ENCODE measurements around the gene CIB2. TPM values are rescaled to one million over a fixed set of nuclear protein-coding genes. Genes with fewer than 3 reads are reported as not detected.
A peak's percentile ranks its signal among the peaks of the same experiment; 100 is the strongest.

Gene CIB2
- polyA plus RNA-seq, 2 of the 4 experiments (the other 2 are of a cell fraction), result 21.2 to 25.3 TPM

GRCh38 chr15:78082743-78083110, 48.5 kb downstream of the CIB2 start:
- Histone ChIP-seq H3K4me3 (no peak overlapping the region), H3K4me2 (no peak overlapping the region), H3K9me3 (no peaks in the 10 kb centered on the region), H3K4me1 (0 out of 3 replicates have a peak, but pooled peaks cover 4% of the 10 kb centered on the region), H3K27ac (no peak overlapping the region)
- TF ChIP-seq POLR2AphosphoS2 (conservative IDR thresholded peaks at IDR 0.05; ENCODE audit: low read length) (no peak), NPAS2 (CRISPR knock-in tag; IDR thresholded peaks at IDR 0.05; ENCODE audit: borderline replicate concordance) (no peak), ESRRA (IDR thresholded peaks at IDR 0.05; ENCODE audit: borderline replicate concordance, low read length) (no peak), RCOR1 (IDR thresholded peaks at IDR 0.05; ENCODE audit: low read depth, low read length) (no peak), RFX5 (IDR thresholded peaks at IDR 0.05) (no peak), KDM5A (IDR thresholded peaks at IDR 0.05) (no peak), HOXA7 (CRISPR knock-in tag; IDR thresholded peaks at IDR 0.05) (no peak), RNF2 (IDR thresholded peaks at IDR 0.05; ENCODE audit: borderline replicate concordance, low read depth) (no peak), EHF (CRISPR knock-in tag; IDR thresholded peaks at IDR 0.05) (no peak), TP53 (CRISPR knock-in tag; IDR thresholded peaks at IDR 0.05) (no peak), EHMT2 (IDR thresholded peaks at IDR 0.05; ENCODE audit: low read depth) (no peak), HOXB5 (CRISPR knock-in tag; IDR thresholded peaks at IDR 0.05) (no peak), BCL3 (IDR thresholded peaks at IDR 0.05) (no peak), EP300 (IDR thresholded peaks at IDR 0.05) (no peak), KDM1A (IDR thresholded peaks at IDR 0.05; ENCODE audit: low read depth) (no peak)
- TF ChIP-seq, protein P1, sequence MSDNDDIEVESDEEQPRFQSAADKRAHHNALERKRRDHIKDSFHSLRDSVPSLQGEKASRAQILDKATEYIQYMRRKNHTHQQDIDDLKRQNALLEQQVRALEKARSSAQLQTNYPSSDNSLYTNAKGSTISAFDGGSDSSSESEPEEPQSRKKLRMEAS (IDR thresholded peaks at IDR 0.05), result no peak
- ChIA-PET CTCF (interaction anchor here (0.9 to 8.2 kb wide), 9 partner anchors 8 to 124 kb away, joined by 3 to 57 read pairs (median 5); no protein-coding TSS in a partner anchor), POLR2A (interaction anchor here (1.0 kb wide), 1 partner anchor 12 kb away, joined by 6 read pairs; no protein-coding TSS in a partner anchor)
- no peak for FAIRE-seq
- no peak for DNase-seq (ENCODE audit: low read depth in 1 of 2, low spot score in 1 of 2)
- ATAC-seq, result peak in 1 of 2 experiments; percentile 31; a peak in 2 of 6 replicates
- 82% methylated on average over 1 of the region's 1 CpG for WGBS (ENCODE audit: missing lambda C conversion rate)

DNA sequence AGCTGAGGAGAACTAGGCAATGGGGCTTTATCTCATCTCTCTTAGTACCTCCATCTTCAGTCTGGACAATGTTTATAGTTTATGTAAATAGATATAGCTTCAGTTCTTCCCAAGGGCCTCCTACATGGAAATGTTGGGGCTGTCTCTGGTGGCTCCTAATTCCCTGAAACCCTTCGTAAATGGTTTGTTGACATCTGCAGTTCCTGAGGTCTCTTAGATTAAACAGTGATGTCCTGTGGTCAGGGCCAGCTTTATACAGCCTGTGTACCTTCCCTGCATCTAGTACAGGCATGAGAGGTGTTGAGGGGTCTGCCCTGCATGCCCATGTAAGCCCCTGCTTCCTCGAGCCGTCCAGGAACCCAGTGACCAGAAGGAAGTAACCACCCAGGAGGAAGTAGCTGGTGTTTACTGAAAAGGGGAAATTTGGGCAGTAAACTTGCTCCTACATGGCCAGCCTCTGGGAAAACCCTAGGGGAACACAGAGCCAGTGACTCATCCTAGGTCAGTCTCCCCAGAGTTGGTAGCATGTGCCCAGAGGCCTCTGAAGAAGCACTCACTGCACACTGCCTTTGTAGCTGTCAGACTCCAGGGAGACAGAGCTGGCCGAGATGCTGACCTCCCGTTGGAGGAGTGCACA, 49.0 kb downstream of the CIB2 start:
- CTCF ChIA-PET, result interaction anchor here (1.0 to 8.2 kb wide), 9 partner anchors 9 to 120 kb away, joined by 3 to 57 read pairs (median 5); no protein-coding TSS in a partner anchor
- Histone ChIP-seq H3K4me2 (no peak overlapping the region), H3K9me3 (no peaks in the 10 kb centered on the region), H3K27ac (no peak overlapping the region), H3K4me1 (0 out of 3 replicates have a peak, but pooled peaks cover 4% of the 10 kb centered on the region), H3K4me3 (no peak overlapping the region)
- FAIRE-seq (no peak), DNase-seq (ENCODE audit: low read depth in 1 of 2, low spot score in 1 of 2) (no peak), ATAC-seq (no peak; a peak in 1 of 6 replicates)
- 68% methylated on average over 5 of the region's 5 CpGs for WGBS (ENCODE audit: missing lambda C conversion rate)
- TF ChIP-seq JUN (IDR thresholded peaks at IDR 0.05), result no peak
- TF ChIP-seq SMC3 (IDR thresholded peaks at IDR 0.05), result no peak
- TF ChIP-seq EHF (CRISPR knock-in tag; IDR thresholded peaks at IDR 0.05), result no peak
- no peak for TF ChIP-seq CHD4 (IDR thresholded peaks at IDR 0.05; ENCODE audit: borderline replicate concordance)
- TF ChIP-seq HOXB13 (CRISPR knock-in tag; IDR thresholded peaks at IDR 0.05; ENCODE audit: low read depth), result no peak
- TF ChIP-seq, protein P1 (IDR thresholded peaks at IDR 0.05), result no peak
- no peak for TF ChIP-seq ZFP36 (IDR thresholded peaks at IDR 0.05; ENCODE audit: borderline replicate concordance, partially characterized antibody)
- no peak for TF ChIP-seq MAZ (IDR thresholded peaks at IDR 0.05; ENCODE audit: borderline replicate concordance, low read depth, low read length)
- no peak for TF ChIP-seq PHF8 (IDR thresholded peaks at IDR 0.05; ENCODE audit: borderline replicate concordance, low read depth)
- TF ChIP-seq JUNB (IDR thresholded peaks at IDR 0.05), result no peak
- TF ChIP-seq ZC3H11A (IDR thresholded peaks at IDR 0.05), result no peak
- no peak for TF ChIP-seq CBX8 (IDR thresholded peaks at IDR 0.05)
- TF ChIP-seq TFCP2L1 (CRISPR knock-in tag; IDR thresholded peaks at IDR 0.05), result no peak
- no peak for TF ChIP-seq TP53 (CRISPR knock-in tag; IDR thresholded peaks at IDR 0.05)
- TF ChIP-seq, protein P2, sequence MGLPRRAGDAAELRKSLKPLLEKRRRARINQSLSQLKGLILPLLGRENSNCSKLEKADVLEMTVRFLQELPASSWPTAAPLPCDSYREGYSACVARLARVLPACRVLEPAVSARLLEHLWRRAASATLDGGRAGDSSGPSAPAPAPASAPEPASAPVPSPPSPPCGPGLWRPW (IDR thresholded peaks at IDR 0.05), result no peak
- no peak for TF ChIP-seq RAD21 (conservative IDR thresholded peaks at IDR 0.05 in 1 of 2, IDR thresholded peaks at IDR 0.05 in 1 of 2)
- no peak for TF ChIP-seq EP300 (IDR thresholded peaks at IDR 0.05)
- no peak for TF ChIP-seq E2F6 (IDR thresholded peaks at IDR 0.05; ENCODE audit: borderline replicate concordance, low read depth)
- no peak for TF ChIP-seq CHD2 (IDR thresholded peaks at IDR 0.05; ENCODE audit: low read length, partially characterized antibody)
- TF ChIP-seq ESRRA (IDR thresholded peaks at IDR 0.05; ENCODE audit: borderline replicate concordance, low read length), result no peak
- POLR2A ChIA-PET, result interaction anchor here (1.0 kb wide), 1 partner anchor 12 kb away, joined by 6 read pairs; no protein-coding TSS in a partner anchor

All from A549 (cell line).